Activated CD8-positive, alpha-beta memory T cell treated with anti-CD3 and anti-CD28 coated beads for 36 hours (primary cell): ENCODE results near the gene ANKRD44. TPM values are rescaled to one million over a fixed set of nuclear protein-coding genes. Genes with fewer than 3 reads are reported as not detected.

Experiments used
- CTCF ChIA-PET: fragments of 350-600 bp; sonication (Branson Sonifier 250); formaldehyde crosslinking; loops from one replicate; lab custom pipeline; 2021; ENCODE audit warnings: antibody characterized with exemption; lab: Charles Lee
- POLR2A ChIA-PET: fragments of 350-600 bp; sonication (Branson Sonifier 250); formaldehyde crosslinking; loops from one replicate; lab custom pipeline; 2021; ENCODE audit warnings: antibody characterized with exemption; lab: Charles Lee
- total RNA-seq, 2 experiments: library from RNA; stranded (reverse); gene quantifications; one replicate each; pipeline ENCODE4 v1.2.3, GENCODE V29; 2021

The ANKRD44 gene
- total RNA-seq, 2 experiments from 2014 or later = 119 to 130 TPM

DNA sequence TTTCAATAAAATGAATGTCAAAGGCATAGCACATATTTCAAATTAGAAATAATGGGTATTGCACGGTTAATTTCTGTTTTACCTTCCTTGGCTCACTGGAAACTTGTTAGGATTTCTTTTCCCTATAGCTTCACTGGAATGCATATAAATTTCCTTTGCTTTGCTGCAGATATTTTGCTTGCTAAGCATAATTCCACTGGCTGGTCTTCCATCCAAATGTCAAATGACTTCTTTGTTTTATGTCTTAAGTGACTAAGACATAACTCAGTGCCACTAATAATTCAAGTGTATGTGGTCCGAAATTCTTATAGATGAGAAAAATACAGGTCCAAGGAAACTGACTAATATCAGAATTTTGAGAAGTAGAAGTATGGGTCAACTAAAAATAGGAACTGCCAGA, 201.3 kb downstream of the ANKRD44 start:
- POLR2A ChIA-PET = no interaction called here
- CTCF ChIA-PET = interaction anchor here (0.6 to 2.2 kb wide), 2 partner anchors 11 to 60 kb away, joined by 4 to 8 read pairs; no protein-coding TSS in a partner anchor

DNA sequence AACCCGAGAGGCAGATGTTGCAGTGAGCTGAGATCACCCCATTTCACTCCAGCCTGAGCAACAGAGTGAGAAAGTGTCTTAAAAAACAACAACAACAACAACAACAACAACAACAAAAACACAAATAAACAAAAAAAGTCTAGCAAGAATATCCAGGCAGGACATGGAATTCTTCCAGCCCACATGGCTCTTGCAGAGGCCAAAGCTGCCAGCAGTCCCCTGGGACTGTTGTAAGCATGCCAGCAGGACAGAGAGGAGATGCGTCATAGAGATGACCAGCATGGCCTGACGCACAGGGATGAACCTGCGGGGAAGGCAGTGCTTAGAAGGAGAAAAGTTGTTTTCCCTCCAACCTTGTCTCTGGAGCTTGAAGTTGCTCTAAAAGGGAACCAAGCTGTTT, 201.8 kb downstream of the ANKRD44 start:
- POLR2A ChIA-PET = no interaction called here
- CTCF ChIA-PET = interaction anchor here (0.6 kb wide), 2 partner anchors 61 to 268 kb away, joined by 3 to 4 read pairs; no protein-coding TSS in a partner anchor

GRCh38 chr2:197107291-197108269, 203.0 kb downstream of the ANKRD44 start:
- POLR2A ChIA-PET = no interaction called here

GRCh38 chr2:197103363-197103762, 207.2 kb downstream of the ANKRD44 start:
- ChIA-PET CTCF (no interaction called here), POLR2A (no interaction called here)

More at GRCh38 chr2:197107291-197108269, 203.0 kb downstream of the ANKRD44 start:
- CTCF ChIA-PET = no interaction called here

- ChIA-PET CTCF (no interaction called here), POLR2A (no interaction called here)
Observed at GRCh38 chr2:197102231-197102630, 208.3 kb downstream of the ANKRD44 start.

DNA sequence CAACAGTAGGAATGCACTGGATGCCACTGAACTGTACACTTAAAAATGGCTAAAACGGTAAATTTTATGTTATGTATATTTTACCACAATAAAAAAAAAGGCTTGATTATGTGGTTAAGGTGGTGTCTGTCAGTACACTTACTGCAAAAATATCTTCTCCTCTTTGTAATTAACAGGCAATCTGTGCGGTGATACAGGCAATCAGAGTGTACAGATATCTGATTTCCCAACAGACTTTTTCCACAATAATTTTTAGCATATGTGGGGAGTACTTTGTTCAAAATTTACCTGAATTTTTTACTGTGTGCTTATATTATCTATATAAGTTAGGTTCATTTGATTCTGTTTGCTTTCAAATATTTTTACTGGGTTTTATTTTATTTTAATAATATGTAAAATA, 209.1 kb downstream of the ANKRD44 start:
- CTCF ChIA-PET = no interaction called here
- POLR2A ChIA-PET = no interaction called here

- POLR2A ChIA-PET = no interaction called here
- CTCF ChIA-PET = interaction anchor here (1.3 kb wide), 1 partner anchor 18 kb away, joined by 3 read pairs; no protein-coding TSS in a partner anchor
Observed at GRCh38 chr2:197097578-197098366, 212.8 kb downstream of the ANKRD44 start.

DNA sequence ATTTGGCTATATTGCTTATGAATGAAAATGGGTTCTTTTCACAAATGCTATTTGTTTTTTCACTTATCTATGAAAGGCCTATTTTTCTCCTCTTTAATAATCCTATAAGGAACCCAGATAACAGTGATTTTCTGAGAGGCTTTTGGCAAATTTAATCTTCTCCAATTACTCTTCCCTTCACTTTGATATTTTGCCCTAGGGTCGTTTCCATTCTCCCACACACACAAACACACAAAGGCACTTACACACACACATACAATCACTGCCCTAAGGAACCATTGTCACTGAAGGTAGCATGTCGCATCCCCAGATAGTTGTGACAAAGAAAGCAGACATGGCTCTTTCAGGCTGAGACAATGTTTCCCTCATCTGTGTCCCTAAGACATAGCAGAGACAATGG, 213.9 kb downstream of the ANKRD44 start:
- ChIA-PET CTCF (interaction anchor here (1.3 kb wide), 1 partner anchor 19 kb away, joined by 3 read pairs; no protein-coding TSS in a partner anchor), POLR2A (no interaction called here)

DNA sequence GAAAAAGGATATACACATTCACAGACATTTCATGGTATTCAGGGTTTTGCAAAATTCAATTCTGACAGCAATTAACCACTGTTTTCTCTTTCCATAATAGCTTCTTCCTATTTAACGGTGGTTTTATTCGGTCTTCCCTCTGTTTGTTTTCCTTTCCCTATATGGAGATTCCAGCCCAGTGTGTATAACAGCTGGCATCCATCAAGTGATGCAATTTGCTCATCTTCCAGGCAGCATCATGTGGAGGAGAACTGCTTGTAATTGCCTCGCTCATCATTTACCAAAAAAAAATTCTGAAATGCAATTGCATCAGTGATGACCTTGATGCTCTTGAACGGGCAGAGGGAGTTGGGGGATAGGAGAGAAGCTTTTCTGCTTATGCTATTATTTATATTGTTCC, 218.1 kb downstream of the ANKRD44 start:
- POLR2A ChIA-PET = no interaction called here
- CTCF ChIA-PET = interaction anchor here (1.2 kb wide), 1 partner anchor 25 kb away, joined by 3 read pairs; no protein-coding TSS in a partner anchor

GRCh38 chr2:197090742-197091367, 219.7 kb downstream of the ANKRD44 start:
- ChIA-PET POLR2A (no interaction called here), CTCF (interaction anchor here (0.9 kb wide), 1 partner anchor 48 kb away, joined by 3 read pairs; no protein-coding TSS in a partner anchor)

DNA sequence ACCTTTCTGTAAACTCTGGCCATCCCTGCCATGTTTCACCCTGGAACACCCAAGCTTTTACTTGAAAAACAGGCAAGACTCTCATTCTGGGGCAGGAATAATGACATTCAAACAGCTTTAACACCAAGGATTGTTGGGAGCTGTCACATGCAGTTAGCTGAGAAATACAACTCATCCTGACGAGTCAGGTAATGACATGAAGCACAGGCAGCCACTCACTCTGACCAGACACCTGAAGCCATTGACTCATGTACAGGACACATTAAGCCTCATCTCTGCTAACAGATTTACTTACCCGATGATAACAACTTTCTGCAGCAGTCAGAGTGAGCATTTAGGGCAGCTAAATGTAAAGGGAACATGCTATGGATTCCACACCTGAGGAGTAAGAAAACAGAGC, 220.9 kb downstream of the ANKRD44 start:
- POLR2A ChIA-PET = no interaction called here

DNA sequence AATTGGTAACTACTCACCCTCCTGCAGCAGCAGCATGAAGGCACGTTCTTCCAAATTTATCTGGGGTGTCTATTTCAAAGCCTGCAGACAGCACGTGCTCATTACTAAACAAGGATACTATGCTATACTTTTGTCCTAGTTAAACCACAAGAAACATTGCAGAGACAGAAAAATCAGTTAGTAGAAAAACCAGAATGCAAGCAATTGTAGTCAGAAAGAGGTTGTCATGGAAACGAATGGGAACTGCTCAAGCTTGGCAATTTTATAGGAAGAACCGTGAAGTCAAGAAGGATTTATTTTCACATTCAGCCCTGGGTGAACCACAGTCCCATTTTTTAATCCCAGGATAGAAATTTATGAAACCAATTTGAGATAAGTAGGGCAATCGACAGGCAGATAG, 221.9 kb downstream of the ANKRD44 start:
- CTCF ChIA-PET = no interaction called here
- POLR2A ChIA-PET = no interaction called here

More for the DNA sequence above, 220.9 kb downstream of the ANKRD44 start:
- CTCF ChIA-PET = no interaction called here

DNA sequence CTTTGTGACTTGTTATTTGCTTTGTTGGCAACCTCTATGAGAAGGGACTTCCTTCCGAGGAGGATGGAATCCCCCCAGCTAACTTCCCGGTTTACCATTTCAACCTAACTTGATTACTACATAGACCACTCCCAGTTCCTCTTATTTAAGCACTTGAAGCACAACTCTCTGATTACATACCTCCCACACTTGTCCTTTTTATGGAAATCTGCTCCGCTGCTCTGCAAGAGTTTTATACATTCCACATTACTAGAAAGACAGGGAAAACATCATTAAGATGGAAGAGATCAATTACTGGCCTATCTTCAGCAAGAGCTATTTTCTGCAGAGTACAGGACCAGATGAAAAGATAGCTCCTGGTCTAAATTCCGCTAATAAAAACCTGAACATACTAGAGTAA, 224.1 kb downstream of the ANKRD44 start:
- POLR2A ChIA-PET = no interaction called here
- CTCF ChIA-PET = no interaction called here

DNA sequence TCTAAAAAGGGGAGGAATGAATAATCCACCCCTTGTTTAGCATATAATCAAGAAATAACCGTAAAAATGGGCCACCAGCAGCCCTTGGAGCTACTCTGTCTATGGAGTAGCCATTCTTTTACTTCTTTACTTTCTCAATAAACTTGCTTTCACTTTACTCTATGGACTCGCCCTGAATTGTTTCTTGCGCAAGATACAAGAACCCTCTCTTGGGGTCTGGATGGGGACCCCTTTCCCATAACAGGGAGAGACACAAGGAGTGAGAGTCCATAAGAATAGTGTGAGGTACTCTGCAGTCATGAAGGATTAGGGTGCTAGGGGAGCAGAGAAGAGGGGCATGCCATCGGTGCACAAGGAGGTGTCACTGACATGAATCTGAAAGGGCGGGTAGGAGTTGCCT, 224.9 kb downstream of the ANKRD44 start:
- POLR2A ChIA-PET = no interaction called here
- CTCF ChIA-PET = no interaction called here

DNA sequence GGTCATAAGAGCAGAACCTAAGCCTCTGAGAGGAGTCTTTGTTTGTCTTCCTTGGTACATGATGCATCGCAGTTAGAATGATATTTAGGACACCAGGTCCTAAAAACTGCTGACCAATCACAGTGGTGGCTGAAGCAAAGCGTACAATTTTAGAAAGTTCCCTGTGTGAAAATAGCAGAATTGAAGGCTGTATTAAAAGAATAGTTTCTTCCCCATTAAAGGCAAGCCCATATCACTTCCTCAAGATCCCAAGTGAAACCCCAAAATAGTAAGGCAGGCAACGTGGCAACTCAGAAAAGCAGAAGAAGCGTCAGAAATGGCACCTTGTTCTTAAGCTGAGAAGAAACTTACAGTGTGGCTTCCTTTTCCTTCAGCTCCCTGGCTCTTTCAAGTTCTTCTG, 229.3 kb downstream of the ANKRD44 start:
- ChIA-PET POLR2A (no interaction called here), CTCF (no interaction called here)

- POLR2A ChIA-PET = no interaction called here
- CTCF ChIA-PET = no interaction called here
Observed at GRCh38 chr2:197080578-197081216, 229.9 kb downstream of the ANKRD44 start.

DNA sequence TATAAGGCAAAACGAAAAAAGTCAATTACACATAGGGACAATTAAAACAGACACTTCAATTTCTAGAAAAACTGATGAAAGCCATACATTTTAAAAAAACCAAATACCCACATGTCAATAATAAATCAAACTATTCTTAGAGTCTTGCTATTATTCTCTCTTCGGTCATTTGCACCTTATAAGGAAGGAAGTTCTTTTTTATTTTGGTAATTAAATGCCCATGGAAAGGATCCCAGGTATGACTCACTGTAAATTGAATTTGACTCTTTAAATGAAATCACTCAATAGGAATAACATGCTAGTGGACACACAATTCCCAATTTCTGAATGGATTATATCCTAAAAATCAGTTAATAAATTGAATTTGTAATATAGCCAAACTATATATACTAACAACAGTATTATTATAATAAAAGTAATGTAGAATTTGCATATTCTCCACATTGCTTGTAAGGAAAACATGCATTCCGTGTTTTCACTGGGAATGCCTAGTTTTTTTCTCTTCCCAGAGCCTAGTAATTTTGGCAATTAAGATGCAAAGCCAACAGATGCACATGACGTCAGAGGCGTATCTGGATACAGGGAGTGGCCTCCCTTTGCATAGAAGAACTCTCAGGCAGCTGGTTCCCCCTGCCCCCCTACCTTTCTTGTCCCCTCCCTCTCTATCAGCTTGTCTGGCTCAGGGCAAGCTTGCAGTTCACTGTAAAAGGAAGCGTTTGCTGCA, 230.6 kb downstream of the ANKRD44 start:
- ChIA-PET CTCF (no interaction called here), POLR2A (no interaction called here)

DNA sequence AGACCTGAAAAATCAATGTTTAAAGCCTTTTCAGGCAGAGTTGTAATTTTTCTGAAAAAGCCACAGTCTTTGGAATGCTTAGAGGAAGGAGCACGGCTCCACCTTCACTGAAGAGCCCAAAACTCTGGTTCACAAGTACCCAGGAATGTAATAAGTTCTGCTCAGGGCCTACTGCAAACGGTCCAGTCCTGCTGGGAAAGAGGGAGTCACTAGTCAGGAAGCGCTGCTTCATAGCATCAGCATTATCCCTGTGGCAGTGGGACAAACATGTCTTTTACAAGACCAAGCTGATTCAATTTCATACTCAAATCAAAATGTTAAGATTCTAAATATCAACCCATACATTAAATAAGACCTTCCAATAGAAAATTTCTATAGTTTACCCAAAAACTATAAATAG, 231.2 kb downstream of the ANKRD44 start:
- CTCF ChIA-PET = interaction anchor here (0.6 kb wide), 1 partner anchor 47 kb away, joined by 3 read pairs; no protein-coding TSS in a partner anchor

More for the DNA sequence above, 231.2 kb downstream of the ANKRD44 start:
- POLR2A ChIA-PET = no interaction called here
